Left lung (tissue), 10 donors: ENCODE measurements around the gene KLHL22. TPM values are rescaled to one million over a fixed set of nuclear protein-coding genes. Genes with fewer than 3 reads are reported as not detected.

Source experiments
- ATAC-seq: fragments of 200-7000 bp; cut with Tn5 transposase; one replicate; pipeline ENCODE4 v1.9.1; 2020; ENCODE audit warnings: moderate library complexity
- DNase-seq, 4 donors: peaks; one replicate each; pipeline ENCODE4 v3.0.0-alpha.2; 2013 to 2020
- H3K27ac ChIP-seq, 2 donors: fragments of 200-600 bp; sonication (generic) in 1 of 2; one replicate each; pipeline versions ENCODE4 v1.5.0 to v1.8.0; 2020 to 2021
- H3K27me3 ChIP-seq, 2 donors: fragments of 200-600 bp; sonication (generic) in 1 of 2; one replicate each; pipeline versions ENCODE4 v1.5.0 to v1.8.0; 2020 to 2021
- H3K36me3 ChIP-seq, 2 donors: fragments of 200-600 bp; sonication (generic) in 1 of 2; one replicate each; pipeline versions ENCODE4 v1.5.0 to v1.8.0; 2020 to 2021
- H3K4me1 ChIP-seq, 2 donors: fragments of 200-600 bp; one replicate each; pipeline ENCODE4 v1.8.0; 2021
- H3K4me3 ChIP-seq, 2 donors: fragments of 200-600 bp; sonication (generic) in 1 of 2; one replicate each; pipeline versions ENCODE4 v1.5.0 to v1.8.0; 2020 to 2021; ENCODE audit warnings: mild to moderate bottlenecking in 1 of 2
- H3K9me3 ChIP-seq, 2 donors: fragments of 200-600 bp; sonication (generic) in 1 of 2; one replicate each; pipeline versions ENCODE4 v1.5.0 to v1.8.0; 2020 to 2021
- CTCF ChIP-seq, 2 donors: fragments of 200-600 bp; sonication (generic) in 1 of 2; IDR thresholded peaks; one replicate each; pipeline versions ENCODE4 v1.5.0 to v1.8.0; 2021; ENCODE audit warnings: antibody characterized with exemption in 2 of 2
- intact Hi-C, 2 donors: fragments of 100-400 bp; cut with DNase I; formaldehyde crosslinking; loops; one replicate each; pipeline versions ENCODE4 v1.11.2 to v1.14.2; 2022
- polyA plus RNA-seq, 6 donors: library from polyadenylated mRNA; unstranded; fragments of 120-200 nt; gene quantifications; one replicate each; pipeline ENCODE4 v1.2.1, GENCODE V29; 2013; ENCODE audit not compliant: insufficient read length in 6 of 6
- total RNA-seq, 2 donors: library from RNA; stranded (reverse); fragmentation: NEBNext Ultra II Directional; extraction: Animal tissue kit (Norgen Biotek cat#: 25700); gene quantifications; one replicate each; pipeline ENCODE4 v1.2.1, GENCODE V29; 2021
- donor health status: DM: no; HTN: yes; CAD: no.
- donor health status: DM: no; HTN: no; CAD: no.

Gene KLHL22
- total and polyA plus RNA-seq, 8 donors: 22.0 to 38.6 (median 34.1) TPM

- Histone ChIP-seq H3K27ac (no peak overlapping the region), H3K9me3 (no peaks in the 10 kb centered on the region), H3K4me1 (peaks cover 13 to 18% of the 10 kb centered on the region in 2 donors), H3K27me3 (no peaks in the 10 kb centered on the region), H3K36me3 (peaks cover 0 to 14% of the 10 kb centered on the region in 2 donors), H3K4me3 (no peak overlapping the region)
- no peak for ATAC-seq
- intact Hi-C loops: loop anchor here in 1 of 2 donors (10.0 kb wide), 1 partner anchor 66 kb away; no protein-coding TSS in a partner anchor
- no peak for TF ChIP-seq CTCF (IDR thresholded peaks at IDR 0.05)
- DNase-seq: peak in 1 of 4 donors; percentile 1
Measured at GRCh38 chr22:20490183-20490940, 5.2 kb downstream of the KLHL22 start.

GRCh38 chr22:20488946-20489345 is 6.6 kb downstream of the KLHL22 start:
- DNase-seq (peak in 1 of 4 donors; percentile 56), ATAC-seq (no peak)
- no peaks in the 10 kb centered on the region for H3K27me3 ChIP-seq
- peaks cover 5 to 7% of the 10 kb centered on the region in 2 donors for H3K4me1 ChIP-seq
- no peak for TF ChIP-seq CTCF (IDR thresholded peaks at IDR 0.05)
- H3K27ac ChIP-seq: no peak overlapping the region
- intact Hi-C loops: no loop called here
- H3K36me3 ChIP-seq: peaks cover 0 to 14% of the 10 kb centered on the region in 2 donors
- H3K9me3 ChIP-seq: no peaks in the 10 kb centered on the region
- H3K4me3 ChIP-seq: no peak overlapping the region

- H3K36me3 ChIP-seq: peaks cover 0 to 22% of the 10 kb centered on the region in 2 donors
- no peaks in the 10 kb centered on the region for H3K9me3 ChIP-seq
- peak in 1 of 4 donors; percentile 1 for DNase-seq
- H3K4me1 ChIP-seq: peaks cover 0 to 5% of the 10 kb centered on the region in 2 donors
- H3K4me3 ChIP-seq: no peak overlapping the region
- no peak overlapping the region for H3K27ac ChIP-seq
- no peaks in the 10 kb centered on the region for H3K27me3 ChIP-seq
- ATAC-seq: no peak
- intact Hi-C loops: no loop called here
- TF ChIP-seq CTCF (IDR thresholded peaks at IDR 0.05): no peak
Measured at GRCh38 chr22:20487715-20488114, 7.9 kb downstream of the KLHL22 start.

- ATAC-seq (peak; percentile 21), DNase-seq (no peak)
- Histone ChIP-seq H3K4me3 (no peak overlapping the region), H3K27me3 (no peaks in the 10 kb centered on the region), H3K27ac (no peak overlapping the region), H3K36me3 (peaks cover 0 to 22% of the 10 kb centered on the region in 2 donors), H3K4me1 (peaks cover 0 to 5% of the 10 kb centered on the region in 2 donors), H3K9me3 (no peaks in the 10 kb centered on the region)
- intact Hi-C loops: no loop called here
- no peak for TF ChIP-seq CTCF (IDR thresholded peaks at IDR 0.05)
Measured at GRCh38 chr22:20486229-20486628, 9.4 kb downstream of the KLHL22 start.

GRCh38 chr22:20484948-20485683 is 10.5 kb downstream of the KLHL22 start:
- H3K4me1 ChIP-seq: peaks cover 0 to 5% of the 10 kb centered on the region in 2 donors
- no peak for DNase-seq
- no peak for TF ChIP-seq CTCF (IDR thresholded peaks at IDR 0.05)
- no peaks in the 10 kb centered on the region for H3K27me3 ChIP-seq
- ATAC-seq: no peak
- intact Hi-C loops: no loop called here
- no peak overlapping the region for H3K27ac ChIP-seq
- H3K36me3 ChIP-seq: peaks cover 0 to 22% of the 10 kb centered on the region in 2 donors
- no peaks in the 10 kb centered on the region for H3K9me3 ChIP-seq
- H3K4me3 ChIP-seq: no peak overlapping the region
